GM23338 (cell line): ENCODE data around the gene PDZK1IP1. TPM values are rescaled to one million over a fixed set of nuclear protein-coding genes. Genes with fewer than 3 reads are reported as not detected.

Experiments
- ATAC-seq: fragments of 200-7000 bp; cut with Tn5 transposase; 3 replicates; pipeline ENCODE4 v1.9.1; 2020
- DNase-seq: peaks from one replicate; pipeline ENCODE4 v3.0.0-alpha.2; 2015; ENCODE audit warnings: low spot score
- H2AFZ ChIP-seq: fragments of 200-600 bp; sonication (generic); 2 replicates; pipeline ENCODE4 v1.8.0; 2016; ENCODE audit warnings: antibody characterized with exemption, mild to moderate bottlenecking, moderate library complexity
- H3F3A ChIP-seq: fragments of 200-600 bp; sonication (generic); replicated peaks from 2 replicates; pipeline ENCODE4 v1.8.0; 2017; ENCODE audit warnings: antibody characterized with exemption, mixed run types, low read depth
- H3K27ac ChIP-seq: fragments of 200-600 bp; sonication (generic); 2 replicates; pipeline ENCODE4 v1.6.1; 2016; ENCODE audit warnings: low read depth
- H3K27me3 ChIP-seq: fragments of 200-600 bp; sonication (generic); 2 replicates; pipeline ENCODE4 v1.8.0; 2016; ENCODE audit warnings: mild to moderate bottlenecking, mixed run types, moderate library complexity; ENCODE audit not compliant: insufficient read depth
- H3K36me3 ChIP-seq: fragments of 200-600 bp; sonication (generic); 2 replicates; pipeline ENCODE4 v1.8.0; 2016; ENCODE audit warnings: mild to moderate bottlenecking; ENCODE audit not compliant: insufficient read depth
- H3K4me1 ChIP-seq: fragments of 200-600 bp; sonication (generic); 2 replicates; pipeline ENCODE4 v1.8.0; 2016; ENCODE audit warnings: mild to moderate bottlenecking, moderate library complexity; ENCODE audit not compliant: insufficient read depth
- H3K4me2 ChIP-seq: fragments of 200-600 bp; sonication (generic); 2 replicates; pipeline ENCODE4 v1.7.1; 2017; ENCODE audit warnings: mixed run types
- H3K4me3 ChIP-seq: fragments of 200-600 bp; sonication (generic); 2 replicates; pipeline ENCODE4 v1.6.1; 2016; ENCODE audit warnings: mixed run types
- H3K79me2 ChIP-seq: fragments of 200-600 bp; sonication (generic); replicated peaks from 2 replicates; pipeline ENCODE4 v1.8.0; 2017; ENCODE audit warnings: mild to moderate bottlenecking; ENCODE audit not compliant: insufficient read depth
- H3K9me2 ChIP-seq: fragments of 200-600 bp; sonication (generic); 2 replicates; pipeline ENCODE4 v1.8.0; 2017; ENCODE audit not compliant: insufficient read depth
- H4K20me1 ChIP-seq: fragments of 200-600 bp; sonication (generic); replicated peaks from 2 replicates; pipeline ENCODE4 v1.8.0; 2017; ENCODE audit warnings: mild to moderate bottlenecking; ENCODE audit not compliant: insufficient read depth
- H3K27ac Mint-ChIP-seq: 2 replicates; pipeline ENCODE4 v1.8.0; 2020; ENCODE audit warnings: inconsistent platforms, mild to moderate bottlenecking, moderate library complexity, mixed read lengths
- H3K27me3 Mint-ChIP-seq: 3 replicates; pipeline ENCODE4 v1.8.0; 2022; ENCODE audit warnings: low read depth, mild to moderate bottlenecking, moderate library complexity, mixed read lengths, inconsistent platforms; ENCODE audit not compliant: insufficient read depth, poor library complexity
- H3K36me3 Mint-ChIP-seq: 3 replicates; pipeline ENCODE4 v1.8.0; 2021; ENCODE audit warnings: low read depth, mild to moderate bottlenecking, inconsistent platforms, moderate library complexity, mixed read lengths
- H3K4me1 Mint-ChIP-seq: 3 replicates; pipeline ENCODE4 v1.8.0; 2020; ENCODE audit warnings: mild to moderate bottlenecking, inconsistent platforms, mixed read lengths
- H3K4me3 Mint-ChIP-seq: 3 replicates; pipeline ENCODE4 v1.8.0; 2021; ENCODE audit warnings: moderate library complexity, mild to moderate bottlenecking, inconsistent platforms, mixed read lengths
- H3K9me3 Mint-ChIP-seq: 3 replicates; pipeline ENCODE4 v1.8.0; 2020; ENCODE audit warnings: moderate library complexity, mild to moderate bottlenecking, inconsistent platforms, mixed read lengths
- CREB1 ChIP-seq: fragments of 250-450 bp; sonication (Bioruptor Pico); IDR thresholded peaks from 2 replicates; pipeline ENCODE4 v1.5.0; 2020; ENCODE audit warnings: low read depth, mild to moderate bottlenecking, moderate library complexity
- ETS1 ChIP-seq: IDR thresholded peaks from 2 replicates; pipeline ENCODE4 v1.6.1; 2016; ENCODE audit warnings: antibody characterized with exemption
- EZH2 ChIP-seq: fragments of 200-600 bp; sonication (generic); IDR thresholded peaks from one replicate; pipeline ENCODE4 v1.8.0; 2017; ENCODE audit warnings: antibody characterized with exemption, mild to moderate bottlenecking, low read depth; ENCODE audit not compliant: unreplicated experiment
- EZH2phosphoT487 ChIP-seq: fragments of 200-600 bp; sonication (generic); IDR thresholded peaks from one replicate; pipeline ENCODE4 v1.8.1; 2018; ENCODE audit warnings: antibody characterized with exemption; ENCODE audit not compliant: unreplicated experiment
- JUNB ChIP-seq: IDR thresholded peaks from one replicate; pipeline ENCODE4 v1.6.1; 2016; ENCODE audit warnings: antibody characterized with exemption; ENCODE audit not compliant: unreplicated experiment
- NANOG ChIP-seq: IDR thresholded peaks from 2 replicates; pipeline ENCODE4 v1.6.1; 2016; ENCODE audit warnings: antibody characterized with exemption, borderline replicate concordance
- POLR2AphosphoS5 ChIP-seq: IDR thresholded peaks from 2 replicates; pipeline ENCODE4 v1.6.1; 2016; ENCODE audit warnings: antibody characterized with exemption, low read depth
- REST ChIP-seq: IDR thresholded peaks from one replicate; pipeline ENCODE4 v1.6.1; 2018; ENCODE audit warnings: antibody characterized with exemption; ENCODE audit not compliant: unreplicated experiment
- STAT1 ChIP-seq: IDR thresholded peaks from one replicate; pipeline ENCODE4 v1.6.1; 2016; ENCODE audit warnings: antibody characterized with exemption; ENCODE audit not compliant: unreplicated experiment
- ZNF114 ChIP-seq: fragments of 250-450 bp; sonication (Bioruptor Pico); IDR thresholded peaks from 2 replicates; pipeline ENCODE4 v1.5.0; 2020; ENCODE audit warnings: mild to moderate bottlenecking, moderate library complexity
- ZNF331 ChIP-seq: fragments of 250-450 bp; sonication (Bioruptor Pico); IDR thresholded peaks from 2 replicates; pipeline ENCODE4 v1.5.0; 2020; ENCODE audit warnings: low read depth, mild to moderate bottlenecking, moderate library complexity
- ZNF462 ChIP-seq: fragments of 250-450 bp; sonication (Bioruptor Pico); IDR thresholded peaks from 2 replicates; pipeline ENCODE4 v1.5.0; 2020; ENCODE audit warnings: mild to moderate bottlenecking, moderate library complexity
- polyA plus RNA-seq: library from polyadenylated mRNA; unstranded; fragments of >200 nt; fragmentation: Nextera tagmentation; extraction: Ambion mirVana; gene quantifications from 2 replicates; pipeline ENCODE4 v1.2.1, GENCODE V29; 2016
- total RNA-seq: library from RNA; depleted of rRNA; stranded (reverse); fragments of >200 nt; shearing (Covaris generic); gene quantifications from 2 replicates; pipeline ENCODE4 v1.2.3, GENCODE V29; 2014
- TF ChIP-seq, protein P1 (sequence below), 2 experiments: fragments of 200-600 bp in 1 of 2; sonication (generic) in 1 of 2; conservative IDR thresholded peaks; 2 replicates each; pipeline versions ENCODE4 v1.5.1 to v1.6.1; 2016 to 2017; ENCODE audit warnings: antibody characterized with exemption in 2 of 2, low read depth in 2 of 2, mild to moderate bottlenecking in 2 of 2, moderate library complexity in 1 of 2

The PDZK1IP1 gene
- total and polyA plus RNA-seq, 2 experiments from 2014 or later, result not detected

GRCh38 chr1:47216278-47217059 lies 26.6 kb upstream of the PDZK1IP1 start:
- H3K4me1 ChIP-seq, result peaks cover 6% of the 10 kb centered on the region; the same call in 1 of the 2 replicates
- H3K9me2 ChIP-seq, result no peaks in the 10 kb centered on the region
- H3K9me3 Mint-ChIP-seq, result no peaks in the 10 kb centered on the region
- H3K27me3 ChIP-seq, result peaks cover 55% of the 10 kb centered on the region
- H3K79me2 ChIP-seq, result no peaks in the 10 kb centered on the region
- no peak overlapping the region for H3K27ac ChIP-seq
- no peak overlapping the region for H3K27ac Mint-ChIP-seq
- H2AFZ ChIP-seq, result no peak overlapping the region
- 0 out of 3 replicates have a peak, but pooled peaks cover 3% of the 10 kb centered on the region for H3K4me1 Mint-ChIP-seq
- no peak overlapping the region for H3K4me2 ChIP-seq
- H3K36me3 Mint-ChIP-seq, result no peaks in the 10 kb centered on the region
- ATAC-seq (no peak), DNase-seq (no peak)
- H3K4me3 Mint-ChIP-seq, result no peak overlapping the region
- no peak overlapping the region for H3K4me3 ChIP-seq
- no peaks in the 10 kb centered on the region for H4K20me1 ChIP-seq
- H3F3A ChIP-seq, result no peaks in the 10 kb centered on the region
- H3K27me3 Mint-ChIP-seq, result peaks cover 10% of the 10 kb centered on the region
- TF ChIP-seq EZH2, result no peak
- no peak for TF ChIP-seq ZNF114 (CRISPR knock-in tag)
- no peak for TF ChIP-seq ZNF462 (CRISPR knock-in tag)
- TF ChIP-seq JUNB, result no peak
- TF ChIP-seq NANOG, result no peak
- no peak for TF ChIP-seq REST
- no peak for TF ChIP-seq STAT1
- TF ChIP-seq, protein P1, sequence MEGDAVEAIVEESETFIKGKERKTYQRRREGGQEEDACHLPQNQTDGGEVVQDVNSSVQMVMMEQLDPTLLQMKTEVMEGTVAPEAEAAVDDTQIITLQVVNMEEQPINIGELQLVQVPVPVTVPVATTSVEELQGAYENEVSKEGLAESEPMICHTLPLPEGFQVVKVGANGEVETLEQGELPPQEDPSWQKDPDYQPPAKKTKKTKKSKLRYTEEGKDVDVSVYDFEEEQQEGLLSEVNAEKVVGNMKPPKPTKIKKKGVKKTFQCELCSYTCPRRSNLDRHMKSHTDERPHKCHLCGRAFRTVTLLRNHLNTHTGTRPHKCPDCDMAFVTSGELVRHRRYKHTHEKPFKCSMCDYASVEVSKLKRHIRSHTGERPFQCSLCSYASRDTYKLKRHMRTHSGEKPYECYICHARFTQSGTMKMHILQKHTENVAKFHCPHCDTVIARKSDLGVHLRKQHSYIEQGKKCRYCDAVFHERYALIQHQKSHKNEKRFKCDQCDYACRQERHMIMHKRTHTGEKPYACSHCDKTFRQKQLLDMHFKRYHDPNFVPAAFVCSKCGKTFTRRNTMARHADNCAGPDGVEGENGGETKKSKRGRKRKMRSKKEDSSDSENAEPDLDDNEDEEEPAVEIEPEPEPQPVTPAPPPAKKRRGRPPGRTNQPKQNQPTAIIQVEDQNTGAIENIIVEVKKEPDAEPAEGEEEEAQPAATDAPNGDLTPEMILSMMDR (conservative IDR thresholded peaks at IDR 0.05; ENCODE audit: low read depth in 2 of 2), result no peak
- TF ChIP-seq POLR2AphosphoS5, result no peak
- TF ChIP-seq CREB1 (CRISPR knock-in tag), result no peak
- TF ChIP-seq EZH2phosphoT487, result no peak
- no peak for TF ChIP-seq ZNF331 (CRISPR knock-in tag)
- TF ChIP-seq ETS1, result no peak
- H3K36me3 ChIP-seq, result no peaks in the 10 kb centered on the region
